Liver (tissue), 3 donors: ENCODE measurements around the gene ALCAM.

Experiments used
- ATF3 ChIP-seq: IDR thresholded peaks from 2 replicates; pipeline ENCODE4 v1.6.1; 2016; ENCODE audit warnings: antibody characterized with exemption
- CTCF ChIP-seq: fragments of 150-350 bp; IDR thresholded peaks from 2 replicates; pipeline ENCODE4 v1.5.1; 2017; ENCODE audit warnings: improper control_type of control experiment, low read depth, low read length; ENCODE audit not compliant: missing input control
- EGR1 ChIP-seq, 2 donors: IDR thresholded peaks; 2 replicates each; pipeline ENCODE4 v1.6.1; 2016 to 2018; ENCODE audit warnings: antibody characterized with exemption in 2 of 2, low read depth in 2 of 2
- JUND ChIP-seq, 2 donors: IDR thresholded peaks; 2 replicates each; pipeline ENCODE4 v1.6.1; 2016; ENCODE audit warnings: antibody characterized with exemption in 2 of 2
- RAD21 ChIP-seq, 2 donors: IDR thresholded peaks; 2 replicates each; pipeline ENCODE4 v1.6.1; 2016; ENCODE audit warnings: antibody characterized with exemption in 2 of 2, mild to moderate bottlenecking in 2 of 2
- REST ChIP-seq: IDR thresholded peaks from 2 replicates; pipeline ENCODE4 v1.6.1; 2016; ENCODE audit warnings: antibody characterized with exemption, mild to moderate bottlenecking
- RXRA ChIP-seq, 2 donors: IDR thresholded peaks; 2 replicates each; pipeline ENCODE4 v1.6.1; 2017 to 2018; ENCODE audit warnings: antibody characterized with exemption in 2 of 2, mild to moderate bottlenecking in 1 of 2
- YY1 ChIP-seq: IDR thresholded peaks from 2 replicates; pipeline ENCODE4 v1.6.1; 2016; ENCODE audit warnings: antibody characterized with exemption, mild to moderate bottlenecking
- donor health status: healthy.
- donor health status: healthy.

- TF ChIP-seq CTCF (no peak), RAD21 (IDR thresholded peaks at IDR 0.05) (no peak), ATF3 (no peak), JUND (IDR thresholded peaks at IDR 0.05) (no peak), RXRA (IDR thresholded peaks at IDR 0.05) (no peak), YY1 (no peak), EGR1 (IDR thresholded peaks at IDR 0.05; ENCODE audit: low read depth in 2 of 2) (no peak), REST (no peak)
Observed at GRCh38 chr3:105444725-105445124, 78.0 kb downstream of the ALCAM start.
